NCI-H1048 (cell line): Measurements from ENCODE around the gene DLGAP1.
"Not testable (repeated sequence)": the region's sequence is repeated elsewhere in the genome, so short reads cannot be mapped to it uniquely, and the experiment has no call there.

Experiments
- DNase-seq: peaks from one replicate; lab custom pipeline; 2025; lab: John Stamatoyannopoulos, UW

DLGAP1 gene

GRCh38 chr18:3655254-3656050 lies 799.7 kb downstream of the DLGAP1 start:
- no peak for DNase-seq

GRCh38 chr18:3654442-3655253 lies 800.5 kb downstream of the DLGAP1 start:
- no peak for DNase-seq

- no peak for DNase-seq
These were observed 801.2 kb downstream of the DLGAP1 start for GRCh38 chr18:3653851-3654441.

GRCh38 chr18:3653263-3653850 lies 801.8 kb downstream of the DLGAP1 start:
- DNase-seq, result no peak

- DNase-seq, result no peak
These were observed 802.5 kb downstream of the DLGAP1 start for GRCh38 chr18:3652380-3653262.

- no peak for DNase-seq
These were observed 803.8 kb downstream of the DLGAP1 start for GRCh38 chr18:3651266-3651665.

GRCh38 chr18:3650521-3651042 lies 804.5 kb downstream of the DLGAP1 start:
- not testable (repeated sequence) for DNase-seq

- no peak for DNase-seq
These were observed 805.3 kb downstream of the DLGAP1 start for GRCh38 chr18:3649633-3650426.

GRCh38 chr18:3649135-3649632 lies 805.9 kb downstream of the DLGAP1 start:
- DNase-seq, result no peak

- no peak for DNase-seq
These were observed 806.5 kb downstream of the DLGAP1 start for GRCh38 chr18:3648641-3649040.

- no peak for DNase-seq
These were observed 806.9 kb downstream of the DLGAP1 start for GRCh38 chr18:3648200-3648599.

GRCh38 chr18:3647636-3648035 lies 807.5 kb downstream of the DLGAP1 start:
- DNase-seq, result no peak

- no peak for DNase-seq
These were observed 809.5 kb downstream of the DLGAP1 start for GRCh38 chr18:3645384-3646156.

GRCh38 chr18:3634250-3634939 lies 820.7 kb downstream of the DLGAP1 start:
- DNase-seq, result no peak

GRCh38 chr18:3631887-3632286 lies 823.2 kb downstream of the DLGAP1 start:
- no peak for DNase-seq

- no peak for DNase-seq
These were observed 828.1 kb downstream of the DLGAP1 start for GRCh38 chr18:3626929-3627458.

GRCh38 chr18:3625742-3626091 lies 829.4 kb downstream of the DLGAP1 start:
- DNase-seq, result no peak

GRCh38 chr18:3624935-3625741 lies 830.0 kb downstream of the DLGAP1 start:
- no peak for DNase-seq
